NCI-H748 (cell line): Measurements from ENCODE around the gene DNTT.

Experiments
- DNase-seq: peaks from one replicate; lab custom pipeline; 2025; ENCODE audit not compliant: unreplicated experiment; lab: John Stamatoyannopoulos, UW

Gene DNTT

GRCh38 chr10:96304230-96304629 is at the start of gene DNTT:
TSS of gene DNTT (plus strand) at chr10:96304434. CDS start at chr10:96304498, 64 bp downstream.
- DNase-seq, result no peak

- DNase-seq, result no peak
Measured at GRCh38 chr10:96254976-96255375, 49.3 kb upstream of the DNTT start.

GRCh38 chr10:96255549-96256333 is 48.5 kb upstream of the DNTT start:
- no peak for DNase-seq

GRCh38 chr10:96257944-96258343 is 46.3 kb upstream of the DNTT start:
- no peak for DNase-seq

GRCh38 chr10:96259150-96259549 is 45.1 kb upstream of the DNTT start:
- DNase-seq, result no peak

GRCh38 chr10:96260014-96260413 is 44.2 kb upstream of the DNTT start:
- DNase-seq, result no peak

GRCh38 chr10:96261132-96261531 is 43.1 kb upstream of the DNTT start:
- DNase-seq, result no peak

GRCh38 chr10:96261930-96262329 is 42.3 kb upstream of the DNTT start:
- no peak for DNase-seq

GRCh38 chr10:96263176-96263575 is 41.1 kb upstream of the DNTT start:
- no peak for DNase-seq

- DNase-seq, result no peak
Measured at GRCh38 chr10:96263669-96264068, 40.6 kb upstream of the DNTT start.

GRCh38 chr10:96264938-96265337 is 39.3 kb upstream of the DNTT start:
- DNase-seq, result no peak

- peak; percentile 15 for DNase-seq
Measured at GRCh38 chr10:96266118-96266770, 38.0 kb upstream of the DNTT start.

GRCh38 chr10:96267234-96267705 is 37.0 kb upstream of the DNTT start:
- no peak for DNase-seq

- no peak for DNase-seq
Measured at GRCh38 chr10:96268341-96268909, 35.8 kb upstream of the DNTT start.

GRCh38 chr10:96269438-96270300 is 34.6 kb upstream of the DNTT start:
- no peak for DNase-seq

- DNase-seq, result no peak
Measured at GRCh38 chr10:96270571-96270970, 33.7 kb upstream of the DNTT start.

GRCh38 chr10:96271016-96271815 is 33.0 kb upstream of the DNTT start, which contains the start of gene BLNK:
TSS of gene BLNK (minus strand) at chr10:96271569. CDS start at chr10:96271398, 171 bp downstream.
- no peak for DNase-seq

- DNase-seq, result no peak
Measured at GRCh38 chr10:96272316-96273280, 31.6 kb upstream of the DNTT start.
